A172 (cell line): ENCODE data around the gene SPPL2B. TPM values are rescaled to one million over a fixed set of nuclear protein-coding genes. Genes with fewer than 3 reads are reported as not detected.
"Not testable (repeated sequence)": the region's sequence is repeated elsewhere in the genome, so short reads cannot be mapped to it uniquely, and the experiment has no call there.

Source experiments
- DNase-seq: peaks from one replicate; pipeline ENCODE4 v3.0.0-alpha.2; 2015; ENCODE audit warnings: low spot score
- total RNA-seq: library from RNA; depleted of rRNA; stranded (reverse); fragments of >200 nt; shearing (Covaris generic); gene quantifications from 2 replicates; pipeline ENCODE4 v1.2.3, GENCODE V29; 2014; rRNA removed

Gene SPPL2B
- total RNA-seq, 1 experiment from 2014 or later = 60.7 TPM

DNA sequence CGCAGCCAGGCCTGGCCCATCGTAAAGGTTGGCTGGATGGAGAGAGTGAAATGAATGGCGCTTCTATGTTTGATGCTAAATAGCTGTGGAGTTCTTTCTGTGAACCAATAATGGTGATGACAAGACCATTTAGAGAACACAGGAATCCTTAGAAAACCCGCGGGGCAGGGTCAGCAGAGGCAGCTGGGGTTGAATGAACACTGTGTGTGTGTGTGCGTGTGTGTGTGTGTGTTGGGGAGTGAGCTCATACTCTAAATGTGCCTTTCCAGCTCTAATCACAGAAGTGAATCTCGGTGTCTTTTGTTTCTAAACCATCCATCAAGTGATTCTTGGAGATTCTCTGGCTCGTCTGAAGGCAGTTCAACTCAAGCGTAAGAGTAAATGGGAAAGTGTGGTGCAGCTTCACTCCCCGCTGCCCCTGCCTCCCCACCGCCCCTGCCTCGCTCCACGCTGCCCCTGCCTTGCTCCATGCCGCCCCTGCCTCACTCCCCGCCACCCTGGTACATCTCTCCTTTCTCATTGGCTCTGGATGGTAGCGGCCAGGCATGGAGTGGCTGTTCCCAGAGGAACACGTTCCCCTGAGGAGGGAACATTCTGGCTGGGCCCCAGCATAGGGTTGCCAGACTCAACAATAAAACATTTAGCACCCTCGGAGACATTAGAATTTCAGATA is 52.8 kb downstream of the SPPL2B start:
- DNase-seq = no peak

DNA sequence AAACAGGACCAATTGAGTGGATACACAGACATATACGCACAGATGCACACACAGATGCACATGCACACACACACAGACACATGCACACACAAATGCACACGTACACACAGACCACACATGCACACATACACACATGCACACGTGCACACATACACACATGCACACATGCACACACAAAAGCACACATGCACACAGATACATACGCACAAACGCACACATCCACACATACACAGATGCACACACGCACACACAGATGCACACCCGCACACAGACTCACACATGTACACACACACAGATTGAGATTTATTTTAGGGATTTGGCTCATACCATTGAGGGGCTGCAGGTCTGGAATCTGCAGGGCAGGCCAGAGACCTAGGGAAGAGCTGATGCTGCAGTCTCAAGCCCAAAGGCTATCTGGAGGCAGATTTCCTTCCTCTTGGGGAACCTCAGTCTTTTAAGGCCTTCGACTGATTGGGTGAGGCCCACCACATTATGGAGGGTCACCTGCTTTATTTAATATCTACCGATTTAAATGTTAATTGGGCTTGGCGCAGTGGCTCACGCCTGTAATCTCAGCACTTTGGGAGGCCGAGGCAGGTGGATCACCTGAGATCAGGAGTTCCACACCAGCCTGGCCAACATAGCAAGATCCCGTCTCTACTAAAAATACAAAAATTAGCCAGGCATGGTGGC is 54.2 kb downstream of the SPPL2B start:
- no peak for DNase-seq

GRCh38 chr19:2385053-2385721 is 56.7 kb downstream of the SPPL2B start:
- DNase-seq = peak; percentile 97

DNA sequence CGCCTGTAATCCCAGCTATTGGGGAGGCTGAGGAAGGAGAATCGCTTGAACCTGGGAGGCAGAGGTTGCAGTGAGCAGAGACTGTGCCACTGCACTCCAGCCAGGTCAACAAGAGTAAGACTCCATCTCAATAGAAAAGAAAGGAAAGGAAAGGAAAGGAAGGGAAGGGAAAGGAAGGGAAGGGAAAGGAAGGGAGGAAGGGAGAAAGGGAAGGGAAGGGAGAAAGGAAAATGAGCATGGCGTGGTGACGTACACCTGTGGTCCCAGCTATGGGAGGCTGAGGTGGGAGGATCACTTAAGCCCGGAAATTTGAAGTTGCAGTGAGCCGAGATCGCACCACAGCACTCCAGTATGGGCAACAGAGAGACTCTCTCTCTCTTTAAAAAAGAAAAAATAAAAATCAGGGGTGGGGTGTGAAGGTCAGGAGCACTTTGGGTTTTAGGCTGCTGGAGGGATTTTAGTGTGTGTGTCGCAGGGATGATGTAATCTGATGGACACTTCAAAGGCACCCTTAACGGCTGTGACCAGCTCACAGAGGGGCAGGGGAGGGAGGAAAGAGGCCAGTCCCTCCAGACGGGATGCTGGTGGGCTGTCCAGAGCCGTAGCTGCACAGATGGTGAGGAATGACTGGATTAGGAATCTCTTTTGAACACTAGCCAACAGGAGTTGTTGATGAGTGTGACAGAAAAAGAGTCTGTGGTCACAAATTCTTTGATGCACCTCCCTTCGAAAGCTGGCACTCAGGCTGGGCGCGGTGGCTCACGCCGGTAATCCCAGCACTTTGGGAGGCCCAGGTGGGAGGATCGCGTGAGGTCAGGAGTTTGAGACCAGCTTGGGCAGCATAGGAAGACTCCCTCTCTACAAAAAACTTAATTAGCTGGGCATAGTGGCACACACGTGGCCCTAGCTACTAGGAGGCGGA is 59.1 kb downstream of the SPPL2B start:
- DNase-seq = no peak

- DNase-seq = no peak
Measured at GRCh38 chr19:2389594-2389993, 61.1 kb downstream of the SPPL2B start.

GRCh38 chr19:2391118-2391725 is 62.7 kb downstream of the SPPL2B start:
- DNase-seq = peak; percentile 61

DNA sequence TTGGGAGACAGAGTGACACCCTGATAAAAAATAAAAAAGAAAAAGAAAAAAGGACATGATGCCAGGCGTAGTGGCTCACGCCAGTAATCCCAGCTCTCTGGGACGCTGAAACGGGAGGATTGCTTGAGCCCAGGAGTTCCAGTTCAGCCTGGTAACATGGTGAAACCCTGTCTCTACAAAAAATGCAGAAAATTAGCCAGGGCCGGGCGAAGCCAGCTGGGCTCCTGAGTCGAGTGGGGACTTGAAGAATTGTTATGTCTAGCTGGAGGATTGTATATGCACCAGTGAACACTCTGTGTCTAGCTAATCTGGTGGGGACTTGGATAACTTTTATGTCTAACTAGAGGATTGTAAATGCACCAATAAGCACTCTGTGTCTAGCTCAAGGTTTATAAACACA is 63.9 kb downstream of the SPPL2B start:
- DNase-seq = no peak

DNA sequence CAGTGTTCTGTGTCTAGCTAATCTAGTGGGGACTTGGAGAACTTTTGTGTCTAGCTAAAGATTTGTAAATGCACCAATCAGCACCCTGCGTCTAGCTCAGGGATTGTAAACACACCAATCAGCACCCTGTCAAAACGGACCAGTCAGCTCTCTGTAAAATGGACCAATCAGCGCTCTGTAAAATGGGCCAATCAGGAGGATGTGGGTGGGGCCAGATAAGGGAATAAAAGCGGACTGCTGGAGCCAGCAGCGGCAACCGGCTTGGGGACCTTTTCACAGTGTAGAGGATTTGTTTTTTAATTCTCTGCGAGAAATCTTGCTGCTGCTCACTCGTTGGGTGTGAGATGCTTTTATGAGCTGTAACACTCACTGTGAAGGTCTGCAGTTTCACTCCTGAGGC is 64.4 kb downstream of the SPPL2B start:
- not testable (repeated sequence) for DNase-seq

DNA sequence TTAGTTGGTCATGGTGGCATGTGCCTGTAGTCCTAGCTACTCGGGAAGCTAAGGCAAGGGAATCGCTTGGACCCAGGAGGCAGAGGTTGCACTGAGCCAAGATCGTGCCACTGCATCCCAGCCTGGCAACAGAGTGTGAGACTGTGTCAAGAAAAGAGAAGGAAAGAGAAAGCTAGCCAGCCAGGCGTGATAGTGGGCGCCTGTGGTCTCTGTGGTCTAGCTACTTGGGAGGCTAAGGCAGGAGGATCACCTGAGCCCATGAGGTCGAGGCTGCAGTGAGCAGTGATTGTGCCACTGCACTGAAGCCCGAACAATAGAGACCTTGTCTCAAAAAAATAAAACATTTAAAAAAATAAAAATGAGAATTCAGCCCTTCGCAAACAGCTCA is 65.6 kb downstream of the SPPL2B start:
- DNase-seq = no peak

DNA sequence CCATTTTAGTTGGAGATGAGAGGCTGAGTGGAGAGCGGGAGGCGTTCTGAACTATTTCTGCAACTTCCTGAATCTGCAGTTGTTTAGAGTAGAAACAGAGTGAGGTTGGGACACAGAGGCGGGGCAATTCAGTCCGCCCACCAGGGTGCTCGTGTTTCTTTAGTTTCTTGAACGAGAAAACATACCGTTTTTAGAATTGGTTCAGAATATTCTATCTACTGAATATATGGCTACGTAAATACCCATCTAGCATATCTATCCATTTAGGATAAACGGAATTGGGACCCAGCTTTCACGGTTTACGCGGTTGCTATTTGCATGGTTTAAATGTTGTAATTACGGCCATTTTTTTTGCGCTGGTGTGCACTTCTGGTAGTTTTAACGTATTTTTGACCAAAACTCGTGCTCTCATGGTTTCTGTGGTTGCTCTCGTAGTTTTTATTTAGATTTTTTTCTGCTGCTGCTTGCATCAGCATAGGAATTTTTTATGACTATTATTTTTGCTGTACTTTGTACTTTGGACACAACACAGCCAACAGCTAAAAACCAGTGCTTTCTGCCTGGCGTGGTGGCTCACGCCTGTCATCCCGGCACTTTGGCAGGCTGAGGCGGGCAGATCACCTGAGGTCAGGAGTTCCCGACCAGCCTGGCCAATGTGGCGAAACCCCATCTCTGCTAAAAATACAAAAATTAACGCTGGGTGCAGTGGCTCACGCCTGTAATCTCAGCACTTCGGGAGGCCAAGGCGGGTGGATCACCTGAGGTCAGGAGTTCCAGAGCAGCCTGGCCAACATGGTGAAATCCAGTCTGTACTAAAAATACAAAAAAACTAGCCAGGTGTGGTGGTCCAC is 66.2 kb downstream of the SPPL2B start:
- DNase-seq = no peak

DNA sequence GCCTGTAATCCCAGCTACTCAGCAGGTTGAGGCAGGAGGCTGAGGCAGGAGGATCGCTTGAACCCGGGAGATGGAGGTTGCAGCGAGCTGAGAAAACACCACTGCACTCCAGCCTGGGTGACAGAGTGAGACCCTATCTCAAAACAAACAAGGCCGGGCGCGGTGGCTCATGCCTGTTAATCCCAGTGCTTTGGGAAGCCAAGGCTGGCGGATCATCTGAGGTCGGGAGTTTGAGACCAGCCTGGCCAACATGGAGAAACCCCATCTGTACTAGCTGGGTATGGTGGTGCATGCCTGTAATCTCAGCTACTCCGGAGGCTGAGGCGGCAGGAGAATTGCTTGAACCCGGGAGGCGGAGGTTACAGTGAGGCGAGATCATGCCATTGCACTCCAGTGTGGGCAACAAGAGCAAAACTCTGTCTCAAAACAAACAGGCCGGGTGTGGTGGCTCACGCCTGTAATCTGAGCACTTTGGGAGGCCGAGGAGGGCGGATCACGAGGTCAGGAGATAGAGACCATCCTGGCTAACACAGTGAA is 66.9 kb downstream of the SPPL2B start:
- not testable (repeated sequence) for DNase-seq

DNA sequence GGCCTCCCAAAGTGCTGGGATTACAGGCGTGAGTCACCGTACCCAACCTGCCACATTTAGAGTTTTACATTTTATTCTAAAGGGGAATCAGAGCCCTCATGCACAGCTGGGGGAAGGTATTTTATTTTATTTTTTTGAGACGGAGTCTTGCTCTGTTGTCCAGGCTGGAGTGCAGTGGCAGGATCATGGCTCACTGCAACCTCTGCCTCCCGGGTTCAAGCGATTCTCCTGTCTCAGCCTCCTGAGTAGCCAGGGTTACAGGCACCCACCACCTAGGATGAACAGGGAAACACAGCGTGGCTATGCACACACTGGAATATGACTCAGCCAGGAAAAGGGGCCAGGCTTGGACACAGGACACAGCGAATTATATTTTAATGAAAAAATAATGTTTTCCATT is 68.7 kb downstream of the SPPL2B start:
- DNase-seq = not testable (repeated sequence)

GRCh38 chr19:2398735-2399305 is 70.3 kb downstream of the SPPL2B start:
- no peak for DNase-seq

- no peak for DNase-seq
Measured at GRCh38 chr19:2399582-2399981, 71.1 kb downstream of the SPPL2B start.

Other genes with a start within 250 kb of the SPPL2B start
- gene MOB3A, start 232.4 kb upstream of the SPPL2B start, total RNA-seq = 17.4 and 21.5 TPM in 2 replicates
- gene IZUMO4, start 231.8 kb upstream of the SPPL2B start, total RNA-seq = 2.7 and 2.8 TPM in 2 replicates
- 167 and 176 TPM in 2 replicates for gene AP3D1, start 177.1 kb upstream of the SPPL2B start, total RNA-seq
- gene DOT1L, start 164.8 kb upstream of the SPPL2B start, total RNA-seq = 6.5 and 6.8 TPM in 2 replicates
- 172 and 177 TPM in 2 replicates for gene PLEKHJ1, start 92.4 kb upstream of the SPPL2B start, total RNA-seq
- gene SF3A2, start 91.9 kb upstream of the SPPL2B start, total RNA-seq = 41.1 and 42.9 TPM in 2 replicates
- 8.5 and 10.0 TPM in 2 replicates for gene AMH, start 79.4 kb upstream of the SPPL2B start, total RNA-seq
- gene JSRP1, start 72.3 kb upstream of the SPPL2B start, total RNA-seq = not detected in 2 replicates
- 0.22 and 1.7 TPM in 2 replicates for gene PEAK3, start 46.5 kb upstream of the SPPL2B start, total RNA-seq
- not detected in 2 replicates for gene LINGO3, start 20.5 kb upstream of the SPPL2B start, total RNA-seq
- gene LSM7, start 98 bp upstream of the SPPL2B start, total RNA-seq = 493 and 592 TPM in 2 replicates
- not detected in 2 replicates for gene TMPRSS9, start 31.6 kb downstream of the SPPL2B start, total RNA-seq
- 85.0 and 110 TPM in 2 replicates for gene TIMM13, start 98.9 kb downstream of the SPPL2B start, total RNA-seq
- gene LMNB2, start 128.3 kb downstream of the SPPL2B start, total RNA-seq = 232 and 348 TPM in 2 replicates
- 92.7 and 97.6 TPM in 2 replicates for gene GADD45B, start 147.4 kb downstream of the SPPL2B start, total RNA-seq